Brain microvascular endothelial cell (primary cell): Measurements from ENCODE around the gene PLCXD1.

Experiments
- DNase-seq: peaks from one replicate; pipeline ENCODE4 v3.0.0-alpha.2; 2020
- H3K27ac ChIP-seq: fragments of 250-450 bp; sonication (Bioruptor Pico); 2 replicates; pipeline ENCODE4 v1.5.1; 2020; ENCODE audit warnings: mild to moderate bottlenecking, moderate library complexity
- H3K27me3 ChIP-seq: fragments of 250-450 bp; sonication (Bioruptor Pico); replicated peaks from 2 replicates; pipeline ENCODE4 v1.5.1; 2020; ENCODE audit warnings: mild to moderate bottlenecking
- H3K36me3 ChIP-seq: fragments of 250-450 bp; sonication (Bioruptor Pico); replicated peaks from 2 replicates; pipeline ENCODE4 v1.5.1; 2020; ENCODE audit warnings: mild to moderate bottlenecking
- H3K4me3 ChIP-seq: 2 replicates; pipeline ENCODE4 v1.5.1; 2011; ENCODE audit warnings: low read depth, mild to moderate bottlenecking, control low read depth, low read length, moderate library complexity
- in situ Hi-C: cut with HindIII; loops from 2 replicates; pipeline ENCODE4 v1.10.0; 2017; ENCODE audit warnings: low sequenced_read_pairs, low pct_ligation_motif_present
- TF ChIP-seq, protein P1 (sequence below): IDR thresholded peaks from 2 replicates; pipeline ENCODE4 v1.5.1; 2011; ENCODE audit warnings: low read depth, mild to moderate bottlenecking, moderate library complexity, low read length, control low read depth, inconsistent platforms; ENCODE audit errors: missing control alignments

The PLCXD1 gene

DNA sequence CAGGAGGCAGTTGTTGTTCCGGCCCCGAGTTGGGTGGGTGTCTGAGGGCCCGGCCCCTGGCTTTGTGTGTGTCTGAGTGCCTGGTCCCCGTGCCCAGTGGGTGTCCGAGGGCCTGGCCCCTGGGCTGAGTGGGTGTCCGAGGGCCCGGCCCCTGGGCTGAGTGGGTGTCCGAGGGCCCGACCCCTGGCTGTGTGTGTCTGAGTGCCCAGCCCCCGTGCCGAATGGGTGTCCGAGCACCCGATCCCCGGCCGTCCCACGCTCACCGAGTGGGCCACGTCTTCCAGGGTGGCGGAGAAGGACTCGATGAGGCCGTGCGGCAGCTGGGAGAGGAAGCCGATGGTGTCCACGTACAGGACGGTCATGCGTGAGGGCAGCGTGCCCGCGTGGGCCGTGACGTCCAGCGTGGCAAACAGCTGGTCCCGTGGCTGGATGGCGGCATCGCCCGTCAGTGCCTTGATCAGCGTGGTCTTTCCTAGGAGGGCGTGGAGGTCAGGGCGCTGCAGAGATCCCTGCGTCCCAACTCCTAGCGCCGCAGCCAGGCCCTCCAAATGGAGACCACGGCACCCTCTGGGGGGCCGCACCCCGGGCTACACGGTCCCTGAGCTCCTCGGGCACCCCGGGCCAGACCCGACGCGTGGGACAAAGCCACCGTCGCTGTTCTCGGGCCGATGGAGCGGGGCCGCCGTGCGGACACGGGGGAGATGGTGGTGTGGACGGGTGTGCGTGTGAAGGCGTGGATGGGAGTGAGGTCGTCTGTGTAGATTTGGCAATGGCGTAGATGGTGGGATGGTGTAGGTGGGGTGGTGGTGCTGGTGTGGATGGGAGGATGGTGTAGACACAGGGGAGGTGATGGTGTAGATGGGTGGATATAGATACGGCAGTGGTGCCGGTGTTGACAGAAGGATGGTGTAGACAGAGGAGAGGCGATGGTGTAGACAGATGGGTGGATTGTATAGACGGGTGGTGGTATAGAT is 30.3 kb downstream of the PLCXD1 start:
- in situ Hi-C loops, result no loop called here
- Histone ChIP-seq H3K27me3 (no peaks in the 10 kb centered on the region), H3K36me3 (peaks cover 52% of the 10 kb centered on the region), H3K27ac (no peak overlapping the region), H3K4me3 (no peak overlapping the region)
- DNase-seq, result no peak
- TF ChIP-seq, protein P1, sequence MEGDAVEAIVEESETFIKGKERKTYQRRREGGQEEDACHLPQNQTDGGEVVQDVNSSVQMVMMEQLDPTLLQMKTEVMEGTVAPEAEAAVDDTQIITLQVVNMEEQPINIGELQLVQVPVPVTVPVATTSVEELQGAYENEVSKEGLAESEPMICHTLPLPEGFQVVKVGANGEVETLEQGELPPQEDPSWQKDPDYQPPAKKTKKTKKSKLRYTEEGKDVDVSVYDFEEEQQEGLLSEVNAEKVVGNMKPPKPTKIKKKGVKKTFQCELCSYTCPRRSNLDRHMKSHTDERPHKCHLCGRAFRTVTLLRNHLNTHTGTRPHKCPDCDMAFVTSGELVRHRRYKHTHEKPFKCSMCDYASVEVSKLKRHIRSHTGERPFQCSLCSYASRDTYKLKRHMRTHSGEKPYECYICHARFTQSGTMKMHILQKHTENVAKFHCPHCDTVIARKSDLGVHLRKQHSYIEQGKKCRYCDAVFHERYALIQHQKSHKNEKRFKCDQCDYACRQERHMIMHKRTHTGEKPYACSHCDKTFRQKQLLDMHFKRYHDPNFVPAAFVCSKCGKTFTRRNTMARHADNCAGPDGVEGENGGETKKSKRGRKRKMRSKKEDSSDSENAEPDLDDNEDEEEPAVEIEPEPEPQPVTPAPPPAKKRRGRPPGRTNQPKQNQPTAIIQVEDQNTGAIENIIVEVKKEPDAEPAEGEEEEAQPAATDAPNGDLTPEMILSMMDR, result no peak

DNA sequence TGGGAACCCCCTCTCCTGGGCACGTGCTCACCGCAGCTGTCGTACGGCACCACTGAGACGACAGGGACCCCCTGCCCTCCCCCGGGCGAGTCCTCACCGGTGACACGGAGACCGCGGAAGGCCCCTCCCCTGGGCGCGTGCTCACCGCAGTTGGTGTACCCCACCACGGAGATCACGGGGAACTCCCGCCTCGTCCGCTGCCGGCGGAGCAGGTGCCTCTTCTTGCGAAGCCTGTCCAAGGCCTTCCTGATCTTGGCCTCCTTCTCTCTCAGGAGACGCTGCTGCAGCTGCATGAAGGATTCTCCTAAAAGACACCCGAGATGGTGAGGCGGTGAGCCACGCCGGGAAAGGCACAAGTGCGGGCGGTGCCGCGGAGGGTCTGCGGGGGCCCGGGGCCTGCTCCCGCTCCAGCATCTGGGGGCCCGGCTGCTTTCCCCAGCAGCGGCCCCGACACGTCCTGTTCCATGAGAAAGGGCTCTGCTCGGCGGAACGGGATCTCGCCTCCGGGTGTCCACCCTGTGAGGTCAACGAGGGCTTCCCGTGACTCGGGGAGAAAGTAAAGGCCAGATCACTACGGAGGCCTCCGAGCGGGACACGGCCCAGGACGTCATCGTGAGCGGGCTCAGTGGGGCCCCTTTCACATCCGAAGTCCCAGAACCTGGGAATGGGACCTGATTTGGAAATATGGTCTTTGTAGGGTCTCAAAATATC is 31.6 kb downstream of the PLCXD1 start:
- no peaks in the 10 kb centered on the region for H3K27me3 ChIP-seq
- TF ChIP-seq, protein P1, result no peak
- peaks cover 45% of the 10 kb centered on the region for H3K36me3 ChIP-seq
- H3K27ac ChIP-seq, result no peak overlapping the region
- no peak for DNase-seq
- H3K4me3 ChIP-seq, result no peak overlapping the region
- in situ Hi-C loops, result no loop called here

DNA sequence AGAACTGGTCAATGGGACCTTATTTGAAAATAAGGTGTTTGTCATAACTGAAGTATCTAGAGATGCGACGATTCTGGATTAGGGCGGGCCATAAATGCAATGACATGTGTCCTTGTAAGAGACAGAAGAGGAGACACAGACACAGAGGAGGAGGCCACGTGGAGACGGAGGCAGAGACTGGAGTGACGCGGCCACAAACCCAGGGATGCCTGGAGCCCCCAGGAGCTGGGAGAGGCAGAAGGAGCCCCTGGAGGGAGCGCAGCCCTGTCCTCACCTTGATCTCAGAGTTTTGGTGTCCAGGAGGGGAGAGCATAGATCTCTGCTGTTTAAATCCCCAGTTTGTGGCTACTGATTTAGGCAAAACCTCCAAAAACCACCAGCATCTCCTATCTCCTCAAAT is 32.4 kb downstream of the PLCXD1 start:
- Histone ChIP-seq H3K27me3 (no peaks in the 10 kb centered on the region), H3K27ac (no peak overlapping the region), H3K36me3 (peaks cover 44% of the 10 kb centered on the region), H3K4me3 (no peak overlapping the region)
- DNase-seq, result no peak
- TF ChIP-seq, protein P1, result no peak
- in situ Hi-C loops, result no loop called here

DNA sequence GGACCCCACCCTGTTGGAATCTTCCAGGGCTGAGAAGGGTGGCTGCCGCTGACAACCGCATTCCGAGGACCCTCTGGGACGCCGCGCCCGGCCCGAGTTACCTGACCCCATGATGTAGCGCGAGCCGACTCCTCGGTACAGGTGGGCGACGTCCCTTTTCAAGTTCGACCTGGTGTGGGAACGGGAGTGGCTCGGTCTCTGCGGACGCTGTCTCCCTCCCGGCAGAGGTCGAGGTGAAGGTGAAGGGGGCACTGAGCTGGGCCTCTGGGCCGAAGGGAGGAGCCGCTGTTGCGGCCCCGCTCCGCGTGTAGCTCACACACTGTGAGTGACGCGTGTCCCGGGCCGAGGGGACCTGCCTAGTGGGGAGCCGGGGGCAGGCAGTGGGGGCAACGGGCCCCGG is 32.9 kb downstream of the PLCXD1 start:
- Histone ChIP-seq H3K4me3 (no peak overlapping the region), H3K27me3 (no peaks in the 10 kb centered on the region), H3K27ac (no peak overlapping the region), H3K36me3 (peaks cover 43% of the 10 kb centered on the region)
- in situ Hi-C loops, result no loop called here
- DNase-seq, result no peak
- TF ChIP-seq, protein P1, result no peak

DNA sequence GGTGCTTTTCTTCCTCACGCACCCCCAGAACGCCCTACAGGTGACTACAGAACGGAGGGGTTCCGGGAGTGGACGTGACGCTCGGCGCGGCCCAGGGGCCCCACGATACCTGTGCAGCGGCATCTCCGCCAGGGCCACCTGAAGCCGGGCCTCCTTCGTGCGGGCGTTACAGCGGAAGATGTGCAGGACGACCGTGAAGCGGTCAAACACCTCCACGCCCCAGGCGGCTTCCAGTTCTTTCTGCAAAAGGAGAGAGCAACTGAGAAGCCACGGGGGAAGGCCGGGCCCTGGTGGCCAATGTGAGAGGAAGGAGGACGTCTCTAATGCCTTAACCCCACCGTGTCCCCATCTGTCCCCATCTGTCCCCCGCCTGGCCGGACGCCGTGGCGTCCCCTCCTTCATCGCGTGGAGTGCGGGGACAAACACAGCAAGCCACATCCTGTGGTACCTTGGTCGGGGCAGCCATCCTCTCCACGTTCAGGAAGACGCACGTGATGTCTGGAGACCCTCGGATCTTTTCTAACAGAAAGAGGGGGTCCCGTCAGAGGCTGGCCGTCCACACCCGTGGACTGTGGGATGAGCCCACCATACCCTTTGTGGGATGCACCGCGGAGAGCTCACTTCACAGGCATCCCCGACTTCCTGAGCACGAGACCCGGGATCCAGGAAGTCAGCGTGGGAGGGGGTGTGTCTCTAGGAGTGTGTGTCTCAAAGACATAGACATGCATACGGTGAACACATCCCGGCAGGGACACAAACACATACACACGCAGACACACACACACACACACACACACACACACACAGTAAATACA is 33.8 kb downstream of the PLCXD1 start:
- no peak overlapping the region for H3K4me3 ChIP-seq
- TF ChIP-seq, protein P1, result no peak
- H3K27me3 ChIP-seq, result no peaks in the 10 kb centered on the region

More for the DNA sequence above, 33.8 kb downstream of the PLCXD1 start:
- Histone ChIP-seq H3K36me3 (peaks cover 39% of the 10 kb centered on the region), H3K27ac (no peak overlapping the region)
- DNase-seq, result no peak
- in situ Hi-C loops, result no loop called here
